CD4-positive, alpha-beta T cell (primary cell): ENCODE data around the gene SEC24B. TPM values are rescaled to one million over a fixed set of nuclear protein-coding genes. Genes with fewer than 3 reads are reported as not detected.

ENCODE experiments used
- ATAC-seq: fragments of 200-7000 bp; cut with Tn5 transposase; one replicate; pipeline ENCODE4 v1.10.0; 2022; ENCODE audit warnings: mild to moderate bottlenecking; ENCODE audit not compliant: poor library complexity
- CTCF ChIA-PET: fragments of 350-600 bp; sonication (Branson Sonifier 250); formaldehyde crosslinking; loops from one replicate; lab custom pipeline; 2021; ENCODE audit warnings: antibody characterized with exemption, inconsistent platforms; lab: Charles Lee
- POLR2A ChIA-PET: fragments of 350-600 bp; sonication (Branson Sonifier 250); formaldehyde crosslinking; loops from one replicate; lab custom pipeline; 2021; ENCODE audit warnings: antibody characterized with exemption, inconsistent platforms; lab: Charles Lee
- DNase-seq, 14 experiments: peaks; one replicate each; pipeline ENCODE4 v3.0.0-alpha.2; 2013 to 2020; ENCODE audit warnings: mixed read lengths in 2 of 14
- H3K27ac ChIP-seq, 2 donors: one replicate each; pipeline versions ENCODE4 v1.5.1 to v1.7.0; 2013; ENCODE audit warnings: low read length in 2 of 2, low read depth in 1 of 2, mild to moderate bottlenecking in 1 of 2
- H3K27me3 ChIP-seq, 2 experiments: 1 replicate in 1 of 2; 2 replicates in 1 of 2; pipeline versions ENCODE4 v1.6.1 to v1.7.0; 2013; ENCODE audit warnings: low read length in 2 of 2, control low read depth in 1 of 2, mild to moderate bottlenecking in 1 of 2, moderate library complexity in 1 of 2; ENCODE audit not compliant: insufficient read depth in 2 of 2, control insufficient read depth in 1 of 2
- H3K36me3 ChIP-seq: one replicate; pipeline ENCODE4 v1.6.1; 2013; ENCODE audit warnings: low read length, control low read depth; ENCODE audit not compliant: insufficient read depth
- H3K4me1 ChIP-seq: one replicate; pipeline ENCODE4 v1.6.1; 2013; ENCODE audit warnings: low read length, control low read depth; ENCODE audit not compliant: insufficient read depth
- H3K4me3 ChIP-seq: one replicate; pipeline ENCODE4 v1.5.1; 2013; ENCODE audit warnings: mild to moderate bottlenecking, low read length, moderate library complexity
- H3K9me3 ChIP-seq, 2 experiments: 1 replicate in 1 of 2; 2 replicates in 1 of 2; pipeline versions ENCODE4 v1.6.1 to v1.7.0; 2013; ENCODE audit warnings: low read length in 2 of 2, mild to moderate bottlenecking in 2 of 2, control low read depth in 1 of 2, moderate library complexity in 1 of 2; ENCODE audit not compliant: control insufficient read depth in 1 of 2, insufficient read depth in 1 of 2
- H3K27ac Mint-ChIP-seq: one replicate; pipeline ENCODE4 v1.8.0; 2020; ENCODE audit warnings: mixed read lengths
- H3K27me3 Mint-ChIP-seq: one replicate; pipeline ENCODE4 v1.8.0; 2021; ENCODE audit warnings: mixed read lengths
- H3K36me3 Mint-ChIP-seq: one replicate; pipeline ENCODE4 v1.8.0; 2021; ENCODE audit warnings: low read depth, mixed read lengths
- H3K4me1 Mint-ChIP-seq: one replicate; pipeline ENCODE4 v1.8.0; 2021; ENCODE audit warnings: low read depth, mixed read lengths
- H3K4me3 Mint-ChIP-seq: one replicate; pipeline ENCODE4 v1.8.0; 2020; ENCODE audit warnings: mild to moderate bottlenecking, mixed read lengths
- H3K9me3 Mint-ChIP-seq: one replicate; pipeline ENCODE4 v1.8.0; 2020; ENCODE audit warnings: mixed read lengths
- intact Hi-C, 2 experiments: fragments of 100-400 bp; cut with DNase I in 1 of 2; cut with micrococcal nuclease in 1 of 2; formaldehyde crosslinking; loops; one replicate each; pipeline versions ENCODE4 v1.15.1 to v1.9.0; 2023 to 2025; cut with DNase I, micrococcal nuclease
- total RNA-seq, 174 experiments: library from RNA in 2 of 174; stranded (reverse) in 2 of 174; gene quantifications; one replicate each; pipeline ENCODE4 v1.2.3 and lab custom pipeline; 2021 to 2026
- TF ChIP-seq, protein P1 (sequence below): fragments of 200-600 bp; IDR thresholded peaks from one replicate; pipeline ENCODE4 v1.8.0; 2022; ENCODE audit warnings: antibody characterized with exemption, mild to moderate bottlenecking

The SEC24B gene
- total RNA-seq, 2 experiments from 2014 or later = 41.5 to 45.9 TPM

DNA sequence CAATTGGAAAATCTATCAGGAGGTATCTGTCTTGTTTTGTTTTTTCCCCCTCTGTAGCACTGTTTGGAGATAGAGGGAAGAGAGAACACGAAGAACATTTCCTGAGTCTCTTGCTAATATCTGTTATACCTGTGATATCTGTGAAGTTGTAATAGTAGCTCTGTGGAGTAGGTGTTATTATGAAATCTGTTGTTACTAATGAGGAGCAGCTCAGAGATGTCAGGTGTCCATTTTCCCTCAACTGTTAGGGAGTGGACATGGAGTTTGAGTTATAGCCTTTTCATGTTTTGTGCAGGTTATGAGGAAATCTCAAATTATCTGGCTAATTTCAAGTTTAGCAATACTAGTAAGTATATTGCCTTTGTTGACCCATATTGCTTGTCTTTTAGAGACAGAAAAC, 52.4 kb downstream of the SEC24B start:
- no peak overlapping the region for H3K27ac Mint-ChIP-seq
- H3K9me3 Mint-ChIP-seq = no peaks in the 10 kb centered on the region
- Histone ChIP-seq H3K27ac (no peak overlapping the region), H3K27me3 (no peaks in the 10 kb centered on the region), H3K4me1 (no peaks in the 10 kb centered on the region), H3K9me3 (no peaks in the 10 kb centered on the region), H3K36me3 (peaks cover 30% of the 10 kb centered on the region), H3K4me3 (no peak overlapping the region)
- H3K4me3 Mint-ChIP-seq = no peak overlapping the region
- no peaks in the 10 kb centered on the region for H3K27me3 Mint-ChIP-seq
- intact Hi-C loops = no loop called here
- peaks cover 78% of the 10 kb centered on the region for H3K36me3 Mint-ChIP-seq
- DNase-seq (no peak), ATAC-seq (no peak)
- peaks cover 47% of the 10 kb centered on the region for H3K4me1 Mint-ChIP-seq
- ChIA-PET POLR2A (no interaction called here), CTCF (interaction anchor here (0.6 to 2.0 kb wide), 3 partner anchors 11 to 204 kb away, joined by 3 to 8 read pairs (median 3); partner anchors contain the start of gene SEC24B)
- TF ChIP-seq, protein P1, sequence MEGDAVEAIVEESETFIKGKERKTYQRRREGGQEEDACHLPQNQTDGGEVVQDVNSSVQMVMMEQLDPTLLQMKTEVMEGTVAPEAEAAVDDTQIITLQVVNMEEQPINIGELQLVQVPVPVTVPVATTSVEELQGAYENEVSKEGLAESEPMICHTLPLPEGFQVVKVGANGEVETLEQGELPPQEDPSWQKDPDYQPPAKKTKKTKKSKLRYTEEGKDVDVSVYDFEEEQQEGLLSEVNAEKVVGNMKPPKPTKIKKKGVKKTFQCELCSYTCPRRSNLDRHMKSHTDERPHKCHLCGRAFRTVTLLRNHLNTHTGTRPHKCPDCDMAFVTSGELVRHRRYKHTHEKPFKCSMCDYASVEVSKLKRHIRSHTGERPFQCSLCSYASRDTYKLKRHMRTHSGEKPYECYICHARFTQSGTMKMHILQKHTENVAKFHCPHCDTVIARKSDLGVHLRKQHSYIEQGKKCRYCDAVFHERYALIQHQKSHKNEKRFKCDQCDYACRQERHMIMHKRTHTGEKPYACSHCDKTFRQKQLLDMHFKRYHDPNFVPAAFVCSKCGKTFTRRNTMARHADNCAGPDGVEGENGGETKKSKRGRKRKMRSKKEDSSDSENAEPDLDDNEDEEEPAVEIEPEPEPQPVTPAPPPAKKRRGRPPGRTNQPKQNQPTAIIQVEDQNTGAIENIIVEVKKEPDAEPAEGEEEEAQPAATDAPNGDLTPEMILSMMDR = no peak

DNA sequence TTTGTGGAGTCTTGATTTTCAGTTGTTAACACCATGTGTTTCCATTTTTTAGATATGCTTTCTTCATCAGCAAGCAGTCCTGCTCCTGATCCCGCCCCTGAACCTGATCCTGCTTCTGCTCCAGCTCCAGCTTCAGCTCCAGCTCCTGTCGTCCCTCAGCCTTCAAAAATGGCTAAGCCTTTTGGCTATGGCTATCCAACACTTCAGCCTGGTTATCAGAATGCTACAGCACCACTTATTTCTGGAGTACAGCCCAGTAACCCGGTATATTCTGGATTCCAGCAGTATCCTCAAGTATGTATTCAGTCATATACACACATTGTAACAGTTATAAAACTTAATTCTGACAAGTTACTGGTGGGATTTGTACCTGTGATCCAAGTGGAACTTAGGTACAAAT, 60.9 kb downstream of the SEC24B start:
- Mint-ChIP-seq H3K27me3 (no peaks in the 10 kb centered on the region), H3K4me1 (peaks cover 14% of the 10 kb centered on the region), H3K27ac (no peak overlapping the region), H3K4me3 (no peak overlapping the region), H3K9me3 (no peaks in the 10 kb centered on the region), H3K36me3 (peaks cover 86% of the 10 kb centered on the region)
- ATAC-seq (no peak), DNase-seq (no peak)
- Histone ChIP-seq H3K36me3 (peaks cover 61% of the 10 kb centered on the region), H3K27me3 (no peaks in the 10 kb centered on the region), H3K9me3 (no peaks in the 10 kb centered on the region), H3K27ac (no peak overlapping the region), H3K4me1 (no peaks in the 10 kb centered on the region), H3K4me3 (no peak overlapping the region)
- CTCF ChIA-PET = no interaction called here
- intact Hi-C loops = no loop called here
- TF ChIP-seq, protein P1 = no peak
- POLR2A ChIA-PET = no interaction called here

DNA sequence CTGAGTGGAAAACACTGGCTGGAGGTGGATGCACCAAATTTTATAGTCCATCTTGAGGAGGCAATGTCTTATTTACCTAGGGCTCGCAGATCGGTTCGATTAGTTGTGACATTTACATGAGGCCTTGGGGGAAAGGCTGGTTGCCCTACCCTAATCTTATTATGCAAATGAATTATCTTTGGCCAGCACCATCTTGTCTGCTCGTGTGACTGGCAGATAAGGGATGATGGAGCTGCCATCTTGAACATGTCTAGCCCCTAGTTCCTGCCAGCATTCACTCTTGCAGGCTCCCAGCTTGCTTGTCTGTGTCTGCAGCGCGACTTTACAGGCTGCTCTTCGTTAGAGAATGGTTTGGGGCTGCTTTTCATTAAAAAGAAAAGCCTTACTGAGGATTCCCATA, 61.9 kb downstream of the SEC24B start:
- Mint-ChIP-seq H3K9me3 (no peaks in the 10 kb centered on the region), H3K36me3 (peaks cover 84% of the 10 kb centered on the region), H3K4me3 (no peak overlapping the region), H3K27ac (no peak overlapping the region), H3K4me1 (peaks cover 8% of the 10 kb centered on the region), H3K27me3 (no peaks in the 10 kb centered on the region)
- no peak overlapping the region for H3K27ac ChIP-seq
- intact Hi-C loops = no loop called here
- POLR2A ChIA-PET = no interaction called here
- CTCF ChIA-PET = no interaction called here
- peaks cover 67% of the 10 kb centered on the region for H3K36me3 ChIP-seq
- no peaks in the 10 kb centered on the region for H3K9me3 ChIP-seq
- H3K4me3 ChIP-seq = no peak overlapping the region
- DNase-seq (no peak), ATAC-seq (no peak)
- H3K27me3 ChIP-seq = no peaks in the 10 kb centered on the region
- TF ChIP-seq, protein P1 = no peak
- no peaks in the 10 kb centered on the region for H3K4me1 ChIP-seq
